DOHH2 (cell line): ENCODE data around the gene TBL3.

Source experiments
- CTCF ChIP-seq: fragments of 200-600 bp; sonication (generic); IDR thresholded peaks from one replicate; pipeline ENCODE4 v1.5.1; 2014; ENCODE audit warnings: antibody characterized with exemption, mild to moderate bottlenecking, low read depth, low read length; ENCODE audit not compliant: poor library complexity, severe bottlenecking
- EZH2phosphoT487 ChIP-seq: fragments of 200-600 bp; sonication (generic); IDR thresholded peaks from 2 replicates; pipeline ENCODE4 v1.6.1; 2017; ENCODE audit warnings: borderline replicate concordance, mild to moderate bottlenecking, antibody characterized with exemption, low read length, moderate library complexity, mixed read lengths

GRCh38 chr16:1991588-1991947 lies 19.7 kb downstream of the TBL3 start:
- no peak for TF ChIP-seq CTCF
- no peak for TF ChIP-seq EZH2phosphoT487
